ENCODE data around the gene NT5C1B. TPM values are rescaled to one million over a fixed set of nuclear protein-coding genes. Genes with fewer than 3 reads are reported as not detected.

Gene NT5C1B
- total and polyA plus RNA-seq, 9 donors, result not detected

GRCh38 chr2:18552351-18553077 is 36.9 kb downstream of the NT5C1B start:
- TF ChIP-seq, protein P1, sequence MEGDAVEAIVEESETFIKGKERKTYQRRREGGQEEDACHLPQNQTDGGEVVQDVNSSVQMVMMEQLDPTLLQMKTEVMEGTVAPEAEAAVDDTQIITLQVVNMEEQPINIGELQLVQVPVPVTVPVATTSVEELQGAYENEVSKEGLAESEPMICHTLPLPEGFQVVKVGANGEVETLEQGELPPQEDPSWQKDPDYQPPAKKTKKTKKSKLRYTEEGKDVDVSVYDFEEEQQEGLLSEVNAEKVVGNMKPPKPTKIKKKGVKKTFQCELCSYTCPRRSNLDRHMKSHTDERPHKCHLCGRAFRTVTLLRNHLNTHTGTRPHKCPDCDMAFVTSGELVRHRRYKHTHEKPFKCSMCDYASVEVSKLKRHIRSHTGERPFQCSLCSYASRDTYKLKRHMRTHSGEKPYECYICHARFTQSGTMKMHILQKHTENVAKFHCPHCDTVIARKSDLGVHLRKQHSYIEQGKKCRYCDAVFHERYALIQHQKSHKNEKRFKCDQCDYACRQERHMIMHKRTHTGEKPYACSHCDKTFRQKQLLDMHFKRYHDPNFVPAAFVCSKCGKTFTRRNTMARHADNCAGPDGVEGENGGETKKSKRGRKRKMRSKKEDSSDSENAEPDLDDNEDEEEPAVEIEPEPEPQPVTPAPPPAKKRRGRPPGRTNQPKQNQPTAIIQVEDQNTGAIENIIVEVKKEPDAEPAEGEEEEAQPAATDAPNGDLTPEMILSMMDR (IDR thresholded peaks at IDR 0.05), result no peak
- TF ChIP-seq POLR2A (IDR thresholded peaks at IDR 0.05) (no peak), EP300 (IDR thresholded peaks at IDR 0.05) (no peak)
- Histone ChIP-seq H3K4me1 (ENCODE audit: insufficient read depth) (peaks cover 7% of the 10 kb centered on the region), H3K4me3 (no peak overlapping the region), H3K27me3 (no peaks in the 10 kb centered on the region), H3K36me3 (no peaks in the 10 kb centered on the region), H3K27ac (no peak overlapping the region), H3K9me3 (no peaks in the 10 kb centered on the region)
- WGBS, 3 donors, result 62 to 66% (median 62%) methylated on average over 3 of the region's 3 CpGs
- DNase-seq, result no peak
- intact Hi-C loops (cut with DNase I), result no loop called here

DNA sequence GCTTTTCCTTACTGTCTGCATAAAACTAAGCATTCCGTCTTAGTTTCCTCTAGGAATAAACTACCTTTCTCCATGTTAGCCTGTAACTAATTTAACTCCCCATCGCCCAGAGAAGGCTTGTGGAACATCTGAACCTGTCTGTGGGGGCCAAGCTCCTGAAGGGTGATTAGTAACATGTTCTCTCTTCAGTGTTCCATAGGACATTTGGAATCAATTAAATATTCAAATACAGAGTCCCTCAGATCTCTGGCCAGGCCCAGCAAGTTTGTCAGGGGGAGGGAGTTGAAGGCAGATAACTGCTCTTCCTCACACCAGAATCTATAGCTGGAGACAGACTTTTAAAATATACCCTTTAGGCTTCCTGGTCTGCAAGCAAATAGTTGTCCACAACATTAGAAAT is 37.7 kb downstream of the NT5C1B start:
- Histone ChIP-seq H3K9me3 (no peaks in the 10 kb centered on the region), H3K4me1 (ENCODE audit: insufficient read depth) (peaks cover 7% of the 10 kb centered on the region), H3K27me3 (no peaks in the 10 kb centered on the region), H3K27ac (no peak overlapping the region), H3K36me3 (no peaks in the 10 kb centered on the region), H3K4me3 (no peak overlapping the region)
- intact Hi-C loops (cut with DNase I), result no loop called here
- WGBS, 3 donors, result 64 to 67% (median 65%) methylated on average over 2 of the region's 2 CpGs
- no peak for DNase-seq
- no peak for TF ChIP-seq POLR2A (IDR thresholded peaks at IDR 0.05)
- TF ChIP-seq EP300 (IDR thresholded peaks at IDR 0.05), result no peak
- TF ChIP-seq, protein P1 (IDR thresholded peaks at IDR 0.05), result no peak

GRCh38 chr2:18551169-18551568 is 38.2 kb downstream of the NT5C1B start:
- no peak for DNase-seq
- no peak overlapping the region for H3K4me3 ChIP-seq
- intact Hi-C loops (cut with DNase I), result no loop called here
- 86 to 94% (median 93%) methylated on average over 1 of the region's 1 CpG for WGBS, 3 donors
- H3K36me3 ChIP-seq, result no peaks in the 10 kb centered on the region
- H3K27ac ChIP-seq, result no peak overlapping the region
- H3K9me3 ChIP-seq, result no peaks in the 10 kb centered on the region
- no peaks in the 10 kb centered on the region for H3K27me3 ChIP-seq
- TF ChIP-seq EP300 (IDR thresholded peaks at IDR 0.05) (no peak), POLR2A (IDR thresholded peaks at IDR 0.05) (no peak)
- TF ChIP-seq, protein P1 (IDR thresholded peaks at IDR 0.05), result no peak
- H3K4me1 ChIP-seq (ENCODE audit: insufficient read depth), result peaks cover 7% of the 10 kb centered on the region

DNA sequence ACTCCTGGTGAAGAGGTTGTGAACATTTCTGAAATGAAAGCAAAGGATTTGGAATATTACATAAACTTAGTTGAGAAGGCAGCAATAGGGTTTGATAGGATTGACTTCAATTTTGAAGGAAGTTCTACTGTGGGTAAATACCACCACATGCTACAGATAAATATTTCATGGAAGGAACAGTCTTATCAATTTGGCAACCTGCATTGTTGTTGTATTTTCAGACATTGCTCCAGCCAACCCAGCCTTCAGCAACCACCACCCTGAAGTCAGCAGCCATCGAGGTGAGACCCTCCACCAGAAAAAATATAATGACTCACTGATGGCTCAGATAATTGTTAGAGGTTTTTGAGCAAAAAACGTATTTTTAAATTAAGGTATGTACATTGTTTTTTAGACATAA is 38.9 kb downstream of the NT5C1B start:
- H3K4me1 ChIP-seq (ENCODE audit: insufficient read depth), result peaks cover 7% of the 10 kb centered on the region
- intact Hi-C loops (cut with DNase I), result no loop called here
- WGBS, 3 donors, result 35 to 60% (median 48%) methylated on average over 2 of the region's 2 CpGs
- H3K36me3 ChIP-seq, result no peaks in the 10 kb centered on the region
- no peaks in the 10 kb centered on the region for H3K27me3 ChIP-seq
- H3K27ac ChIP-seq, result no peak overlapping the region
- H3K4me3 ChIP-seq, result no peak overlapping the region
- TF ChIP-seq POLR2A (IDR thresholded peaks at IDR 0.05) (no peak), EP300 (IDR thresholded peaks at IDR 0.05) (no peak)
- TF ChIP-seq, protein P1 (IDR thresholded peaks at IDR 0.05), result no peak
- no peaks in the 10 kb centered on the region for H3K9me3 ChIP-seq
- no peak for DNase-seq

All from ovary (tissue), 9 donors.